Panc1 (cell line): ENCODE results near the gene DPEP2NB. TPM values are rescaled to one million over a fixed set of nuclear protein-coding genes. Genes with fewer than 3 reads are reported as not detected.

ENCODE experiments used
- ATAC-seq: fragments of 200-7000 bp; cut with Tn5 transposase; 2 replicates; pipeline ENCODE4 v1.9.1; 2020; ENCODE audit warnings: mild to moderate bottlenecking, moderate library complexity
- BruUV-seq: library from RNA; stranded (reverse); fragments of 400-500 nt; replicated peaks from 2 replicates; lab custom pipeline; 2021; lab: Mats Ljungman, UMichigan
- CTCF ChIA-PET: fragments of 300-600 bp; sonication (Branson Sonifier 250); formaldehyde crosslinking; loops from one replicate; lab custom pipeline; 2022; ENCODE audit warnings: antibody characterized with exemption; lab: Charles Lee
- POLR2A ChIA-PET: fragments of 300-600 bp; sonication (Branson Sonifier 250); formaldehyde crosslinking; loops from one replicate; lab custom pipeline; 2022; ENCODE audit warnings: antibody characterized with exemption; lab: Charles Lee
- DNase-seq: peaks from one replicate; pipeline ENCODE4 v3.0.0-alpha.2; 2010; ENCODE audit warnings: low read depth, low spot score
- H3K27ac ChIP-seq: 2 replicates; pipeline ENCODE4 v1.5.1; 2011; ENCODE audit warnings: mild to moderate bottlenecking, low read length, inconsistent platforms
- H3K27me3 ChIP-seq: fragments of 200-500 bp; sonication (Bioruptor generic); 2 replicates; pipeline ENCODE4 v1.6.0; 2014; ENCODE audit warnings: low read length, inconsistent platforms; ENCODE audit not compliant: control insufficient read depth, insufficient read depth
- H3K36me3 ChIP-seq: fragments of 200-500 bp; sonication (Bioruptor generic); 2 replicates; pipeline ENCODE4 v1.5.1; 2014; ENCODE audit warnings: inconsistent platforms, mild to moderate bottlenecking, low read length, moderate library complexity; ENCODE audit not compliant: control insufficient read depth, insufficient read depth
- H3K4me1 ChIP-seq: 2 replicates; pipeline ENCODE4 v1.5.1; 2011; ENCODE audit warnings: inconsistent platforms, mild to moderate bottlenecking, low read length, moderate library complexity; ENCODE audit not compliant: control insufficient read depth, insufficient read depth
- H3K4me3 ChIP-seq, 2 experiments: 2 replicates each; pipeline ENCODE4 v1.5.1; 2011 to 2012; ENCODE audit warnings: low read depth in 2 of 2, low read length in 2 of 2, mild to moderate bottlenecking in 2 of 2, inconsistent platforms in 1 of 2, moderate library complexity in 1 of 2
- H3K9me3 ChIP-seq: fragments of 200-500 bp; sonication (Bioruptor generic); 2 replicates; pipeline ENCODE4 v1.5.1; 2014; ENCODE audit warnings: low read depth, mild to moderate bottlenecking, inconsistent platforms, low read length, moderate library complexity; ENCODE audit not compliant: control insufficient read depth, insufficient read depth
- POLR2AphosphoS5 ChIP-seq: IDR thresholded peaks from 2 replicates; pipeline ENCODE4 v1.6.1; 2012; ENCODE audit warnings: mild to moderate bottlenecking, low read depth, low read length, moderate library complexity
- REST ChIP-seq, 2 experiments: IDR thresholded peaks; 2 replicates each; pipeline ENCODE4 v1.6.1; 2011 to 2012; ENCODE audit warnings: low read depth in 2 of 2, control low read depth in 1 of 2, low read length in 1 of 2, mild to moderate bottlenecking in 1 of 2, moderate library complexity in 1 of 2; ENCODE audit not compliant: insufficient read depth in 1 of 2
- SIN3A ChIP-seq: IDR thresholded peaks from 2 replicates; pipeline ENCODE4 v1.6.1; 2012; ENCODE audit warnings: low read depth, mild to moderate bottlenecking, low read length, moderate library complexity, borderline replicate concordance; ENCODE audit not compliant: insufficient read depth
- TCF7L2 ChIP-seq: IDR thresholded peaks from 2 replicates; pipeline ENCODE4 v1.6.1; 2011; ENCODE audit warnings: mild to moderate bottlenecking, low read depth, low read length, inconsistent platforms
- in situ Hi-C: cut with HindIII; loops from 2 replicates; pipeline ENCODE4 v1.10.0; 2016; ENCODE audit warnings: low sequenced_read_pairs, low pct_unique_long_range_greater_than_20kb
- intact Hi-C: fragments of 100-400 bp; cut with micrococcal nuclease; formaldehyde crosslinking; loops from one replicate; pipeline ENCODE4 v1.10.0; 2022; ENCODE audit not compliant: unreplicated experiment
- total RNA-seq: library from RNA; stranded (reverse); gene quantifications from one replicate; pipeline ENCODE4 v1.2.1, GENCODE V29; 2021; ENCODE audit not compliant: unreplicated experiment
- TF ChIP-seq, protein P1 (sequence below): fragments of 450-650 bp; IDR thresholded peaks from 2 replicates; pipeline ENCODE4 v1.5.1; 2017; ENCODE audit warnings: mild to moderate bottlenecking

Gene DPEP2NB
- total RNA-seq, 1 experiment from 2014 or later = not detected

DNA sequence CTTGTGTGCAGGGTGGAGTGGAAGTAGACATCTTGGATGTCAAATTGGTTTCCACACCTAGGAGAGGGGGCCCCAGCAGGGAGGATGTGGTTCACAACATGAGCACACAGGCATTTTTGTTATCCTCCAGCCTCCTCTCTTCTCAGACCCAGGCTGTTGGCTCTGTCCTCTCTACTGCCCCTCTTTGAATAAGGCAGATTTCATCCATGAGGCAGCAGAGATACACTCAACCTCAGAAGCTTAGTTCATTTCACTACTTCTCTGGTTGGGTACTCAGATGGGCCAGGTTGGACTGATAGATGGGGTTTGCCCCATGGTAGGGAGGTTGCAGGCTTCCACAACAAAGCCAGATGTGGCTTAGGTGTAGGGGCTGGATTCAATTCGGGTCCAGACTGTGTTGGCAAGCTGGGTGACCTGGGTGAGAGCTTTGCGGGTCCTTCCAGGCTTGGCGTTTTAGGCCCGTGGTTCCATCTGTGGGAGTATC lies 47.2 kb upstream of the DPEP2NB start:
- no peak for DNase-seq
- H3K27me3 ChIP-seq = no peaks in the 10 kb centered on the region
- ATAC-seq = no peak
- POLR2A ChIA-PET = no interaction called here
- H3K27ac ChIP-seq = no peak overlapping the region
- H3K36me3 ChIP-seq = no peaks in the 10 kb centered on the region
- H3K4me3 ChIP-seq = no peak overlapping the region
- TF ChIP-seq REST (IDR thresholded peaks at IDR 0.05; ENCODE audit: insufficient read depth in 1 of 2, low read depth in 2 of 2, low read length in 1 of 2) (no peak), SIN3A (no peak), TCF7L2 (no peak), POLR2AphosphoS5 (no peak)
- TF ChIP-seq, protein P1, sequence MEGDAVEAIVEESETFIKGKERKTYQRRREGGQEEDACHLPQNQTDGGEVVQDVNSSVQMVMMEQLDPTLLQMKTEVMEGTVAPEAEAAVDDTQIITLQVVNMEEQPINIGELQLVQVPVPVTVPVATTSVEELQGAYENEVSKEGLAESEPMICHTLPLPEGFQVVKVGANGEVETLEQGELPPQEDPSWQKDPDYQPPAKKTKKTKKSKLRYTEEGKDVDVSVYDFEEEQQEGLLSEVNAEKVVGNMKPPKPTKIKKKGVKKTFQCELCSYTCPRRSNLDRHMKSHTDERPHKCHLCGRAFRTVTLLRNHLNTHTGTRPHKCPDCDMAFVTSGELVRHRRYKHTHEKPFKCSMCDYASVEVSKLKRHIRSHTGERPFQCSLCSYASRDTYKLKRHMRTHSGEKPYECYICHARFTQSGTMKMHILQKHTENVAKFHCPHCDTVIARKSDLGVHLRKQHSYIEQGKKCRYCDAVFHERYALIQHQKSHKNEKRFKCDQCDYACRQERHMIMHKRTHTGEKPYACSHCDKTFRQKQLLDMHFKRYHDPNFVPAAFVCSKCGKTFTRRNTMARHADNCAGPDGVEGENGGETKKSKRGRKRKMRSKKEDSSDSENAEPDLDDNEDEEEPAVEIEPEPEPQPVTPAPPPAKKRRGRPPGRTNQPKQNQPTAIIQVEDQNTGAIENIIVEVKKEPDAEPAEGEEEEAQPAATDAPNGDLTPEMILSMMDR = no peak
- CTCF ChIA-PET = no interaction called here
- in situ Hi-C loops (no loop called here), intact Hi-C loops (no loop called here)
- no TSS peak for BruUV-seq
- H3K9me3 ChIP-seq = no peaks in the 10 kb centered on the region
- no peaks in the 10 kb centered on the region for H3K4me1 ChIP-seq

GRCh38 chr16:68061396-68061795 lies 45.7 kb upstream of the DPEP2NB start:
- Histone ChIP-seq H3K4me3 (no peak overlapping the region), H3K4me1 (no peaks in the 10 kb centered on the region), H3K9me3 (no peaks in the 10 kb centered on the region), H3K36me3 (peaks cover under 1% of the 10 kb centered on the region; the same call in 1 of the 2 replicates), H3K27ac (no peak overlapping the region), H3K27me3 (no peaks in the 10 kb centered on the region)
- TF ChIP-seq TCF7L2 (no peak), REST (IDR thresholded peaks at IDR 0.05; ENCODE audit: insufficient read depth in 1 of 2, low read depth in 2 of 2, low read length in 1 of 2) (no peak), POLR2AphosphoS5 (no peak), SIN3A (no peak)
- TF ChIP-seq, protein P1 = no peak
- in situ Hi-C loops (no loop called here), intact Hi-C loops (no loop called here)
- CTCF ChIA-PET = no interaction called here
- ATAC-seq (no peak), DNase-seq (no peak)
- no TSS peak for BruUV-seq
- POLR2A ChIA-PET = interaction anchor here (0.8 kb wide), 1 partner anchor 107 kb away, joined by 4 read pairs; no protein-coding TSS in a partner anchor
